ENCODE data around the gene DTL.

GRCh38 chr1:212035123-212035834 lies at the start of gene DTL, which contains the start of gene INTS7:
- TF ChIP-seq POLR2A (IDR thresholded peaks at IDR 0.05; ENCODE audit: low read depth, low read length) (peak; percentile 87), POLR2AphosphoS5 (IDR thresholded peaks at IDR 0.05; ENCODE audit: low read depth, low read length) (peak; percentile 88), TAF1 (IDR thresholded peaks at IDR 0.05; ENCODE audit: low read depth, low read length) (peak; percentile 87), POU2F2 (IDR thresholded peaks at IDR 0.05; ENCODE audit: low read depth, low read length) (peak; percentile 52), SPI1 (IDR thresholded peaks at IDR 0.05; ENCODE audit: low read depth, low read length) (peak; percentile 60)

Data from GM12891 (cell line).